Activated CD4-positive, alpha-beta T cell treated with anti-CD3 and anti-CD28 coated beads, Interleukin-2, amount 10 ng/mL, durations not matched to agents 7 days and 5 days (primary cell): ENCODE results near the gene AGAP5. TPM values are rescaled to one million over a fixed set of nuclear protein-coding genes. Genes with fewer than 3 reads are reported as not detected.
A peak's percentile ranks its signal among the peaks of the same experiment; 100 is the strongest.
"Not testable (repeated sequence)": the region's sequence is repeated elsewhere in the genome, so short reads cannot be mapped to it uniquely, and the experiment has no call there.

Source experiments
- CTCF ChIA-PET: fragments of 350-600 bp; sonication (Branson Sonifier 250); formaldehyde crosslinking; loops from one replicate; lab custom pipeline; 2021; ENCODE audit warnings: antibody characterized with exemption; lab: Charles Lee
- POLR2A ChIA-PET: fragments of 350-600 bp; sonication (Branson Sonifier 250); formaldehyde crosslinking; loops from one replicate; lab custom pipeline; 2021; ENCODE audit warnings: antibody characterized with exemption; lab: Charles Lee
- DNase-seq: peaks from one replicate; pipeline ENCODE4 v3.0.0-alpha.2; 2020
- H3K27ac Mint-ChIP-seq: one replicate; pipeline ENCODE4 v1.8.0; 2021; ENCODE audit warnings: mild to moderate bottlenecking, moderate library complexity, mixed read lengths
- H3K27me3 Mint-ChIP-seq: one replicate; pipeline ENCODE4 v1.8.0; 2021; ENCODE audit warnings: mixed read lengths
- H3K36me3 Mint-ChIP-seq: one replicate; pipeline ENCODE4 v1.8.0; 2021; ENCODE audit warnings: low read depth, mixed read lengths
- H3K4me1 Mint-ChIP-seq: one replicate; pipeline ENCODE4 v1.8.0; 2021; ENCODE audit warnings: mixed read lengths
- H3K4me3 Mint-ChIP-seq: one replicate; pipeline ENCODE4 v1.8.0; 2021; ENCODE audit warnings: mild to moderate bottlenecking, moderate library complexity, mixed read lengths
- H3K9me3 Mint-ChIP-seq: one replicate; pipeline ENCODE4 v1.8.0; 2021; ENCODE audit warnings: mixed read lengths
- total RNA-seq, 2 experiments: library from RNA; stranded (reverse); gene quantifications; one replicate each; pipeline ENCODE4 v1.2.3, GENCODE V29; 2021

AGAP5 gene
- 10 to 100 TPM in 1 of 2 experiments, 1 to 10 TPM in 1; 8.9 to 10.2 TPM for total RNA-seq

DNA sequence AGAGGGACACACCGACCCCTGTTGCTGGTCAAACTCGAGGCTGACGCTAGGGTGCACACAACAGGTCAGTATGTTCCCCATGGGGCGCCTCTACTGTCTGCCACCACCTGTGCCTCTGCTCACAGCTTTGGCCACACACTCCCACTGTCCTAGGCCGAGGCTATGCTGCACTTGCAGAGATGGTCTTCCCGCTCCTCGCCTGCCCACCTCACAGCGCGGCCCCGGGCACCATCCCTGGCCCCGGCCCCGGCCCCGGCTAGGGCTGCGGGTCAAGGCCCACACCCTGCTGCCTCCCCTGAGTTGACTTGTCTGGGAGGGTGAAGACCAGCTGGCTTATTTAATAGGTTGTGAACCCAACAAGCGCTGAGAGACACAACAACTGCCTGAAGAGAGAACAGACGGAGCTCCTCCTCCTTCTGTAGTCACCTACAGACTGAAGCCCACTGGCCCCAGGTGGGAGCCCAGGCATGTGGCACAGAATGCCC is at the start of gene AGAP5:
AGAP5 (minus strand) TSS at position 435 of the 485 bp plus-strand sequence; CDS start at position 81, 354 bp downstream.
- H3K27me3 Mint-ChIP-seq, H3K9me3 Mint-ChIP-seq, CTCF ChIA-PET, H3K4me3 Mint-ChIP-seq, POLR2A ChIA-PET, DNase-seq, H3K4me1 Mint-ChIP-seq, H3K36me3 Mint-ChIP-seq, H3K27ac Mint-ChIP-seq: not testable (repeated sequence)

DNA sequence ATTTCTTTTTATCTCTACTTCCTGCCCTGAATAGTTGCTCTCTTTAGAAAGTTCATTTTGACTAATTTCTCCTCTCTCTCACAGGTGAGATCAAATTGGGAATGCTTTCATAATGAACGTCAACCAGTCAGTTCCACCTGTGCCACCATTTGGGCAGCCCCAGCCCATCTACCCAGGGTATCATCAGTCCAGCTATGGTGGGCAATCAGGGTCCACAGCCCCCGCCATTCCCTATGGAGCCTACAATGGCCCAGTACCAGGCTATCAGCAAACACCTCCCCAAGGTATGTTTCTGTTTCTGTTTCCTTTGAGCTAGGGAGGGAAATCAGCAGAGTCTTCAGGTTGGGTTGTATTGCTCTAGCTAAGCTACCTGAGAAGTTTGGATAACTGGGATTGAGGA is 48.8 kb upstream of the AGAP5 start:
- peaks cover 51% of the 10 kb centered on the region for H3K4me1 Mint-ChIP-seq
- ChIA-PET POLR2A (no interaction called here), CTCF (interaction anchor here (0.9 kb wide), 1 partner anchor 13 kb away, joined by 3 read pairs; no protein-coding TSS in a partner anchor)
- DNase-seq = no peak
- H3K27ac Mint-ChIP-seq = peak overlapping the region; percentile 48
- H3K36me3 Mint-ChIP-seq = peaks cover 39% of the 10 kb centered on the region
- no peaks in the 10 kb centered on the region for H3K9me3 Mint-ChIP-seq
- no peaks in the 10 kb centered on the region for H3K27me3 Mint-ChIP-seq
- peak overlapping the region; percentile 63 for H3K4me3 Mint-ChIP-seq

DNA sequence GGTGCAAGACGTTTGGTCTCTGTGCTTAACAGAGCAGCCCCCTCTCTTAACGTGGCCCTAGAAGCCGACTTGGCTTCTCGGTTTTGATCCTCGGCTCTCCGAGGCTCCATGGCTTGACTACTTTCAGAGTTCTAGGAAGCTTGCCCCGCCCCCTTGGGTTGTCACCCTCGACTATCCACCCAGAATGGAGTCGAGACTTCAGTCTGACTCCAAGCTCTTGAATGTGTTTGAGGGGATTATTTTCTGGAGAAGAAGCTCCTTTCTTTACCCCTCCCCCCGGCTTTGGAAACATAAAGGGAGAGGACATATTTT is 46.7 kb upstream of the AGAP5 start:
- Mint-ChIP-seq H3K27me3 (no peaks in the 10 kb centered on the region), H3K27ac (peak overlapping the region; percentile 100), H3K4me1 (peaks cover 39% of the 10 kb centered on the region), H3K36me3 (peaks cover 26% of the 10 kb centered on the region), H3K9me3 (no peaks in the 10 kb centered on the region), H3K4me3 (peak overlapping the region; percentile 100)
- POLR2A ChIA-PET = interaction anchor here (1.1 kb wide), 1 partner anchor 14 kb away, joined by 3 read pairs; no protein-coding TSS in a partner anchor
- CTCF ChIA-PET = interaction anchor here (1.2 to 3.2 kb wide), 4 partner anchors 8 to 24 kb away, joined by 4 to 21 read pairs (median 8); no protein-coding TSS in a partner anchor
- peak; percentile 60 for DNase-seq

DNA sequence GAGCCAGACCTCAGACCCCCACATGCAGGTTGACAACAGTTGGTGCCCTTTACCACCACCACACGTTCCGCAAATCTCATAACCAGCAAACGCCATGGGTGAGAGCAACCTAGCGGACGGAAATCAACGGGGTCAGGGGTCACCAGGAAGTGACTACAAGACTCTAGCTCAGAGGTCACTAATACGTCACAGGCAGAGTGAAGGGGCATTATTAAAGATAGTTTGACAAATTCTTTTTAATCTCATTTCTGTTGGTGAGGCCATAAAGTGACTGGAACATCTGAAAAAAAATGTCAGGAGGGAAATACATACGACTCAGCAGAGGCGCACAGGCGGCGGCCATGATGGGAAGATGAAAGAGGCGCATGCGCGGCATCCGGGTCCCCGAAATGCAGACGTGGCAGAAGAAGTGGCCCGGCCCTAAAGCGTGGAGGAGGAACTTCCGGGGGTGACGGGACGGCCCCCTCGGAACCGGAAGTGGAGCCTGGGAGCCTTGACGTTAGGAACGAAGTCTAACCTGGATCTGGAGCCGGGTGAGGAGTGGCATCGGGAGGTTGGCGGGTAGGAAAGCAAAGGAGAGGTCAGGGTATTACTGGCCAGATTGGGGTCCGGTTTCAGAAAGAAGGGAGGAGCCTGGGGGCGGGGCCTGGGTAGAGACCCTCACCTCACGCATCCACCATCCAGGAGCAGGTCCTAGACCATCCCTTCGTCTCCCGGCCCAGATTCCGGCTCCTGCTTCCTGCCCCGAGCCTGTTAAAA is 46.2 kb upstream of the AGAP5 start, which contains the start of gene SEC24C:
SEC24C (plus strand) TSS at position 468 of the 759 bp plus-strand sequence. CDS start 2,461 bp downstream, outside the sequence.
- Mint-ChIP-seq H3K4me1 (peaks cover 35% of the 10 kb centered on the region), H3K36me3 (peaks cover 25% of the 10 kb centered on the region), H3K9me3 (no peaks in the 10 kb centered on the region), H3K27me3 (no peaks in the 10 kb centered on the region), H3K27ac (peak within 1 kb of the TSS; percentile 100), H3K4me3 (peak within 1 kb of the TSS; percentile 100)
- peak; percentile 97 for DNase-seq
- ChIA-PET POLR2A (interaction anchor here (1.1 kb wide), 1 partner anchor 15 kb away, joined by 3 read pairs; no protein-coding TSS in a partner anchor), CTCF (interaction anchor here (0.7 to 3.2 kb wide), 8 partner anchors 9 to 183 kb away, joined by 3 to 21 read pairs (median 5); partner anchors contain the start of gene CHCHD1)

DNA sequence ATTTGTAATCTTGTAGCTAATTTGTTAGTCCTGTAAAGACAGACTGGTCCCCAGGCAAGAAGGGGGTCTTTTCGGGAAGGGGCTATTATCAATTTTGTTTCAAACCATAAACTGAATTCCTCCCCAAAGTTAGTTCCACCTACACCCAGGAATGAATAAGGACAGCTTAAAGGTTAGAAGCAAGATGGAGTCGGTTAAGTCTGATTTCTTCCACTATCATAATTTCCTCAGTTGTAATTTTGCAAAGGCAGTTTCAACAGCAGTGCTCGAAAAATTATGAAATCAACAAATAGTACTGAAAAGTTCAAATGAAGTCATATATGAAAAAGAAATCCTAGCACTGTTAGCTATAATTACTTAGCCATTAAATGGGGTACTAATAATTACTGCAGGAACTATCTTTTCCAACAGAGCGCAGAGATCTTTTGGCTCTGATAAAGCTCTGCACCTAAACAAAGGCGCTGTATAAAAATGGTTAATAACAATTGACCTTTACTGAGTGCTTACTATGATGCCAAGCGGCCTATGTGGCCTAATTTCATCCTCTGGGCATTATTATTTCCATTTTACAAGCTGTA is 45.5 kb upstream of the AGAP5 start:
- POLR2A ChIA-PET = no interaction called here
- no peaks in the 10 kb centered on the region for H3K27me3 Mint-ChIP-seq
- H3K9me3 Mint-ChIP-seq = no peaks in the 10 kb centered on the region
- peak overlapping the region; percentile 100 for H3K4me3 Mint-ChIP-seq
- peaks cover 32% of the 10 kb centered on the region for H3K4me1 Mint-ChIP-seq
- CTCF ChIA-PET = interaction anchor here (0.7 to 3.2 kb wide), 8 partner anchors 10 to 214 kb away, joined by 3 to 21 read pairs (median 5); partner anchors contain the start of gene CHCHD1
- peaks cover 22% of the 10 kb centered on the region for H3K36me3 Mint-ChIP-seq
- DNase-seq = no peak
- peak overlapping the region; percentile 100 for H3K27ac Mint-ChIP-seq

DNA sequence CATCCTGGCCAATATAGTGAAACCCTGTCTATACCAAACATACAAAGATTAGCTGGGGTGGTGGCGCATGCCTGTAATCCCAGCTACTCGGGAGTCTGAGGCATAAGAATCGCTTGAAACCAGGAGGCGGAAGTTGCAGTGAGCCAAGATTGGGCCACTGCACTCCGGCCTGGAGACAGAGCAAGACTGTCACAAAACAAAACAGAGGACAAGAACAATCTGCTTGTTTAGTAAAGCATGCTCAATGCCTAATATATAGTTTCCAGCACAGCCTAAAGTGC is 44.5 kb upstream of the AGAP5 start:
- Mint-ChIP-seq H3K4me1 (peaks cover 31% of the 10 kb centered on the region), H3K27ac (no peak overlapping the region)
- CTCF ChIA-PET = interaction anchor here (0.6 to 3.2 kb wide), 3 partner anchors 9 to 167 kb away, joined by 4 to 21 read pairs (median 6); no protein-coding TSS in a partner anchor

DNA sequence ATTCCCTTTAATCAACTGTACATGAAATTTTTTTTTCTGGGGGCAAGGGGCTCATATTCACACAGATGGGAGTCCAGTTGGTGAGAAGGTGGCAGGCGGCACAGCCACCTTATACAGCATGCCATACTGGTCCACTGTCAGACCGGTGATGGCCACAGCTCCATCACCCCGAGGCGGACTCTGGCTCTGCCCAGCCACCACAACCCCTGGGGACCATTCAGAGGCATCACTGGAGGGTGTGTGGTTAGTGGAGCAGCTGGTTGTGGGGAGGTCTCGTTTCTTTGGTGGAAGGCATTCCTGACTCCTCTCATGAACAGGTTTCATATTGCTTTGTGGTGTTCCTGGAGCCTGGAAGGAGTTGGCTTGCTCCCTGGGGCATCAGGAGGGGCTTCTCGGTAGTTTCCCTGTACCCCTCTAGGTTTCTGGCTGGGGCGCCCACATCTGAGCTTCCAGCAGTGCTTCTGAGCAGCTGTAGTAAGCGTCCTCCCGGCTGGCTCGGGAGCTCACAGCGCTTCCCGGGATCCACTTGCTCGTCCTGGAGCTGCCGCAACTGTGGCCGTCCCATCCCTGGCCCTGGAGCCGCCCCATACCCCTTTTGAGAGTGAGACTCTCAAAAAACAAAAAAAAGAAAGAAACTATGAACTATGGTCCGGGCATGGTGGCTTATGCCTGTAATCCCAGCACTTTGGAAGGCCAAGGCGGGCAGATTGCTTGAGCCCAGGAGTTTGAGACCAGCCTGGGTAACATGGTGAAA is 42.8 kb upstream of the AGAP5 start:
- not testable (repeated sequence) for H3K27ac Mint-ChIP-seq, H3K9me3 Mint-ChIP-seq

More for the DNA sequence above, 44.5 kb upstream of the AGAP5 start:
- no peak for DNase-seq
- no peak overlapping the region for H3K4me3 Mint-ChIP-seq
- POLR2A ChIA-PET = no interaction called here
- H3K27me3 Mint-ChIP-seq = no peaks in the 10 kb centered on the region
- peaks cover 22% of the 10 kb centered on the region for H3K36me3 Mint-ChIP-seq
- no peaks in the 10 kb centered on the region for H3K9me3 Mint-ChIP-seq

DNA sequence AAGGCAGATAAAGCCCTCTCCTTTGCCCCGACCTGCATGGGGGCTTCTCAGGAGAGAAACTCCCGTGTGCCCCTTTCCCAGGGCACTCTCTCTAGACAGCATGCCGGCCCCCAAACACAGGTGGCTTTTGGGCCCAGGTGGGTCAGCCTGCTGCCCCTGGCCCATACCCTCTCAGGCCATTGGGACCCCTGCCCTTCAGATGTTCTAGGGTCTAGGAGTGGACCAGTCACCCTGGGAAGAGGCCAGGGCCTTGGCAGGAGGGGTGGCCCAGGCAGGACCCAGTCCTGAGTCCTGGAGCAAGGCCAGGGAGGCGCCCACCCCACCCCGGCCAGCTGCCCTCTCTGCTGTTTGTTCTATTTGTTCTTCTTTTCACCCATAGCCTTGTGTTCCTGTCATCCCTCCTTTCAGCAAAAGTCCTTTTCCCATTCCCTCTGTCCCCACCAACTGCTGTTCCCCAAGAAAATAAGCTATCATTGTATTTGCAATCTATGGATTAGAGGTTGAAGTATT is 36.9 kb upstream of the AGAP5 start:
- ChIA-PET POLR2A (no interaction called here), CTCF (no interaction called here)
- Mint-ChIP-seq H3K4me3 (no peak overlapping the region), H3K27me3 (no peaks in the 10 kb centered on the region), H3K36me3 (peaks cover 10% of the 10 kb centered on the region), H3K9me3 (no peaks in the 10 kb centered on the region), H3K27ac (no peak overlapping the region), H3K4me1 (peaks cover 10% of the 10 kb centered on the region)
- DNase-seq = no peak

More for the DNA sequence above, 42.8 kb upstream of the AGAP5 start:
- Mint-ChIP-seq H3K4me1 (peaks cover 22% of the 10 kb centered on the region), H3K36me3 (peaks cover 14% of the 10 kb centered on the region)
- CTCF ChIA-PET = interaction anchor here (0.8 kb wide), 1 partner anchor 9 kb away, joined by 3 read pairs; no protein-coding TSS in a partner anchor
- H3K27me3 Mint-ChIP-seq, POLR2A ChIA-PET, H3K4me3 Mint-ChIP-seq, DNase-seq: not testable (repeated sequence)

DNA sequence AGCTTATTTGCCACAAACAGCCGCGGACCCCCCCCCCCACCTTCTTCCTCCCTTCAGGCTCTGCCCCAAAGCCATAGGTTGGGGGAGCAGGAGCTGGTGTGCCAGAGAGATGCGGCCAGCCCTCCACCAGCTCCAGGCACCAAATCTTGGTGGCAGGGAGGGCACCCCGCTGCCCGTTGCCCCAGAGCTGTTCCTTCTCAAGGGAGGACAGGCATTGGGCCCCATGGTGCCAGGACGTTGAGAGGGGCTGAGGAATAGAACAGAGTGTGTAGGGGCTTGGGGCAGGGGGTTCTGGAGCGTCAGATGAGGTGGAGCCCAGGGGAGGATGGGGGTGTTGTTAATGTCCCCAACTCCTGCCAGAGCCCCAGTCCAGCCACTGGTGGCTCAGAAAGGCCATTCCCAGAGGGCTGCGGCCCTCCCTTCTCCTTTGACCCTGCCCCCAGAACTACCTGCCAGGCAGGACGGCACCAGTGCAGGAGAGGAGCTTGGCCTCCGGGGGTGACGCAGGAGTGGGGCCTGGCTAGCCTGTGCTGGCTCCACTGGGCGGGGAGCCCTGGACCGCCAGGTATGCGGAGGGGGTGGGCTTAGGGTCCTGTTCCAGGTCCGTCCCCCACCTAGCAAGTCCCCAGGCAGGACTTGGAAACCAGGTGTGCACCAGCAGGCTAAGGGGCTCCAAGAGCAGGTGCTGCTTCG is 36.3 kb upstream of the AGAP5 start:
- ChIA-PET CTCF (interaction anchor here (1.0 kb wide), 1 partner anchor 9 kb away, joined by 6 read pairs; the partner anchor contains the start of gene SEC24C), POLR2A (interaction anchor here (0.7 kb wide), 1 partner anchor 239 kb away, joined by 3 read pairs; no protein-coding TSS in a partner anchor)
- Mint-ChIP-seq H3K27me3 (no peaks in the 10 kb centered on the region), H3K4me3 (no peak overlapping the region), H3K4me1 (peaks cover 14% of the 10 kb centered on the region), H3K27ac (no peak overlapping the region), H3K36me3 (peaks cover 8% of the 10 kb centered on the region), H3K9me3 (no peaks in the 10 kb centered on the region)
- DNase-seq = no peak

DNA sequence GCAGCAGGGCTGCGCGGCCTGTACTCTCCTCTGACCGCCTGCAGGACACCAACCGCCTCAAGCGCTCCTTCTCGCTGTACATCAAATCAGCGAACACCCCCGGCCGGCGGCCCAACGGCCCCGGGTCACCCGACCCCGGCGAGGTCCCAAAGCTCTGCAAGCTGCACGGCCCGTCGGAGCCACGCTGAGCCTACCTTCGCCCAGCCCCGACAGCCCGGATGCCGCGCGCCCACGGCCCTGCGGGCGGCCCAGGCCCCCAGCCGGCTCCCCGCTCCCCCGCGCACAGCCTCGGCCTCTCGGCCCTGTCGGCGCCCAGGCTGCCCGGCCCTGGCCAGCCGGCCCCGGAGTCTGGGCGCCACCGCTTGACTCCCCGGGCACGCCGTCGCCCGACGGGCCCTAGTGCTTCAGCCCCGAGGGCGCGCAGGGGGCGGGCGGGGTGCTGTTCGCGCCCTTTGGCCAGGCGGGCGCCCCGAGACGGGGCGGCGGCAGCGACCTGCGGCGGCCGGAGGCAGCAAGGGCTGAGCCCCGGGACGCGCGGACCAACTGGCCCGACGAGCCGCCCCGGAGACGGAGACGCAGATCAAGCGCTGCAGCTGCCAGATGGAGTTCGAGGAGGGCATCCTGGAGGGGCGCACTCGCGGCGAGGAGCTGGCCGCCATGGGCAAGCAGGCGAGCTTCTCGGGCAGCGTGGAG is 35.2 kb upstream of the AGAP5 start:
- Mint-ChIP-seq H3K4me3 (no peak overlapping the region), H3K4me1 (peaks cover 15% of the 10 kb centered on the region), H3K36me3 (peaks cover 8% of the 10 kb centered on the region), H3K27me3 (no peaks in the 10 kb centered on the region), H3K9me3 (no peaks in the 10 kb centered on the region), H3K27ac (no peak overlapping the region)
- ChIA-PET CTCF (interaction anchor here (1.0 to 2.7 kb wide), 2 partner anchors 10 kb away, joined by 6 to 21 read pairs; partner anchors contain the start of gene SEC24C), POLR2A (no interaction called here)
- no peak for DNase-seq

DNA sequence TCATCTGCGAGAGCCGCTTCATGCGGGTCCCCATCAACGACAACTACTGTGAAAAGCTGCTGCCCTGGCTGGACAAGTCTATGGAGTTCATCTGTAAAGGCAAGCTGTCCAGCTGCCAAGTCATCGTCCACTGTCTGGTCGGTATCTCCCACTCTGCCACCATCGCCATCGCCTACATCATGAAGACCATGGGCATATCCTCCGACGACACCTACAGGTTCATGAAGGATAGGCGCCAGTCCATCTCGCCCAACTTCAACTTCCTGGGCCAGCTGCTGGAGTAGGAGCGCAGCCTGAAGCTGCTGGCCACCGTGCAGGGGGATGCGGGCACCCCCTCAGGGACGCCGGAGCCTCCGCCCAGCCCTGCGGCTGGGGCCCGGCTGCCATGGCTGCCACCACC is 34.5 kb upstream of the AGAP5 start:
- no peak overlapping the region for H3K27ac Mint-ChIP-seq
- CTCF ChIA-PET = interaction anchor here (2.7 kb wide), 1 partner anchor 11 kb away, joined by 21 read pairs; the partner anchor contains the start of gene SEC24C
- POLR2A ChIA-PET = no interaction called here

More for the DNA sequence above, 34.5 kb upstream of the AGAP5 start:
- Mint-ChIP-seq H3K27me3 (no peaks in the 10 kb centered on the region), H3K9me3 (no peaks in the 10 kb centered on the region), H3K4me1 (peaks cover 15% of the 10 kb centered on the region), H3K36me3 (peaks cover 10% of the 10 kb centered on the region), H3K4me3 (no peak overlapping the region)
- DNase-seq = no peak
